Adipocyte (in vitro differentiated cells): ENCODE results near the gene SIM2.
A peak's percentile ranks its signal among the peaks of the same experiment; 100 is the strongest.
"Not testable (repeated sequence)": the region's sequence is repeated elsewhere in the genome, so short reads cannot be mapped to it uniquely, and the experiment has no call there.

Source experiments
- DNase-seq: peaks from one replicate; pipeline ENCODE4 v3.0.0-alpha.2; 2015; ENCODE audit warnings: low read depth
- H3K27me3 ChIP-seq: replicated peaks from 2 replicates; pipeline ENCODE4 v1.7.0; 2013; ENCODE audit warnings: mild to moderate bottlenecking, low read length, moderate library complexity; ENCODE audit not compliant: control insufficient read depth, insufficient read depth
- H3K36me3 ChIP-seq: 2 replicates; pipeline ENCODE4 v1.7.0; 2013; ENCODE audit warnings: low read length, mild to moderate bottlenecking, moderate library complexity; ENCODE audit not compliant: control insufficient read depth, insufficient read depth, severe bottlenecking
- H3K4me1 ChIP-seq: 2 replicates; pipeline ENCODE4 v1.7.0; 2013; ENCODE audit warnings: mild to moderate bottlenecking, low read length, moderate library complexity; ENCODE audit not compliant: control insufficient read depth, insufficient read depth
- H3K4me3 ChIP-seq: 2 replicates; pipeline ENCODE4 v1.7.0; 2013; ENCODE audit warnings: mild to moderate bottlenecking, low read length, moderate library complexity
- H3K9ac ChIP-seq: 2 replicates; pipeline ENCODE4 v1.7.0; 2013; ENCODE audit warnings: mild to moderate bottlenecking, low read length, moderate library complexity
- H3K9me3 ChIP-seq: 2 replicates; pipeline ENCODE4 v1.7.0; 2013; ENCODE audit warnings: mild to moderate bottlenecking, low read length, moderate library complexity; ENCODE audit not compliant: control insufficient read depth

The SIM2 gene

GRCh38 chr21:36668713-36669112 lies 30.2 kb upstream of the SIM2 start:
- Histone ChIP-seq H3K4me1 (peaks cover 5% of the 10 kb centered on the region), H3K27me3 (peaks cover 70% of the 10 kb centered on the region), H3K36me3 (no peaks in the 10 kb centered on the region)

GRCh38 chr21:36671836-36672235 lies 27.1 kb upstream of the SIM2 start:
- Histone ChIP-seq H3K9me3 (peaks cover 2% of the 10 kb centered on the region), H3K27me3 (peaks cover 43% of the 10 kb centered on the region), H3K4me1 (no peaks in the 10 kb centered on the region), H3K4me3 (no peak overlapping the region), H3K9ac (no peak overlapping the region), H3K36me3 (no peaks in the 10 kb centered on the region)
- no peak for DNase-seq

More at GRCh38 chr21:36668713-36669112, 30.2 kb upstream of the SIM2 start:
- Histone ChIP-seq H3K4me3 (no peak overlapping the region), H3K9ac (no peak overlapping the region), H3K9me3 (no peaks in the 10 kb centered on the region)
- DNase-seq = no peak

DNA sequence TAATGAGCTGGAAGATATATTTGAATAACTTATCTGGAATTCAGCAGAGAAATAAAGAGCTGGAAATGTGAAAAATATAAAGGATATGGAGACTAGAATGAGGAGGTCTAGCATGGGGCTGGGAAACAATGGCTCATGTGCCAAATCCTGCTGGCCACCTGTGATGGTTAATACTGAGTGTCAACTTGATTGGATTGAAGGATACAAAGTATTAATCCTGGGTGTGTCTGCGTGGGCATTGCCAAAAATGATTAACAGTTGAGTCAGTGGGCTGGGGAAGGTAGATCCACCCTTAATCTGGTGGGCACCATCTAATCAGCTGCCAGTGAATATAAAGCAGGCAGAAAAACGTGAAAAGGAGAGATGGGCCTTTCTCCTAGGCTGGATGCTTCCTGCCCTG lies 26.6 kb upstream of the SIM2 start:
- not testable (repeated sequence) for H3K4me1 ChIP-seq, DNase-seq, H3K4me3 ChIP-seq, H3K36me3 ChIP-seq, H3K9me3 ChIP-seq, H3K9ac ChIP-seq
- peaks cover 43% of the 10 kb centered on the region for H3K27me3 ChIP-seq

- no peak for DNase-seq
- Histone ChIP-seq H3K9me3 (peaks cover 9% of the 10 kb centered on the region), H3K4me3 (no peak overlapping the region)
These were observed 26.2 kb upstream of the SIM2 start for GRCh38 chr21:36672737-36673136.

GRCh38 chr21:36676039-36676950 lies 22.6 kb upstream of the SIM2 start:
- no peaks in the 10 kb centered on the region for H3K4me1 ChIP-seq
- no peak for DNase-seq
- no peaks in the 10 kb centered on the region for H3K36me3 ChIP-seq
- peaks cover 26% of the 10 kb centered on the region for H3K9me3 ChIP-seq
- no peak overlapping the region for H3K9ac ChIP-seq
- H3K27me3 ChIP-seq = peaks cover 16% of the 10 kb centered on the region
- no peak overlapping the region for H3K4me3 ChIP-seq

More at GRCh38 chr21:36672737-36673136, 26.2 kb upstream of the SIM2 start:
- Histone ChIP-seq H3K36me3 (no peaks in the 10 kb centered on the region), H3K27me3 (peaks cover 42% of the 10 kb centered on the region), H3K9ac (no peak overlapping the region), H3K4me1 (no peaks in the 10 kb centered on the region)

- Histone ChIP-seq H3K36me3 (no peaks in the 10 kb centered on the region), H3K4me3 (no peak overlapping the region), H3K9me3 (peaks cover 38% of the 10 kb centered on the region), H3K27me3 (peaks cover 12% of the 10 kb centered on the region), H3K9ac (no peak overlapping the region), H3K4me1 (no peaks in the 10 kb centered on the region)
- DNase-seq = no peak
These were observed 21.5 kb upstream of the SIM2 start for GRCh38 chr21:36677443-36677842.

- DNase-seq = no peak
- Histone ChIP-seq H3K9ac (no peak overlapping the region), H3K9me3 (peaks cover 48% of the 10 kb centered on the region), H3K4me1 (no peaks in the 10 kb centered on the region), H3K4me3 (no peak overlapping the region), H3K27me3 (peaks cover 21% of the 10 kb centered on the region), H3K36me3 (no peaks in the 10 kb centered on the region)
These were observed 20.4 kb upstream of the SIM2 start for GRCh38 chr21:36678538-36678937.

- no peaks in the 10 kb centered on the region for H3K4me1 ChIP-seq
- peaks cover 34% of the 10 kb centered on the region for H3K27me3 ChIP-seq
These were observed 17.7 kb upstream of the SIM2 start for GRCh38 chr21:36681117-36681631.

GRCh38 chr21:36684957-36685714 lies 13.8 kb upstream of the SIM2 start:
- H3K4me1 ChIP-seq = no peaks in the 10 kb centered on the region
- no peak overlapping the region for H3K4me3 ChIP-seq
- peaks cover 40% of the 10 kb centered on the region for H3K9me3 ChIP-seq
- peaks cover 39% of the 10 kb centered on the region for H3K27me3 ChIP-seq
- no peak overlapping the region for H3K9ac ChIP-seq
- no peak for DNase-seq
- H3K36me3 ChIP-seq = no peaks in the 10 kb centered on the region

More at GRCh38 chr21:36681117-36681631, 17.7 kb upstream of the SIM2 start:
- no peak for DNase-seq
- peak overlapping the region; percentile 19 for H3K4me3 ChIP-seq
- H3K36me3 ChIP-seq = no peaks in the 10 kb centered on the region
- peaks cover 49% of the 10 kb centered on the region for H3K9me3 ChIP-seq
- H3K9ac ChIP-seq = no peak overlapping the region

- Histone ChIP-seq H3K4me1 (peaks cover 6% of the 10 kb centered on the region), H3K9me3 (peaks cover 22% of the 10 kb centered on the region), H3K27me3 (peaks cover 48% of the 10 kb centered on the region), H3K9ac (no peak overlapping the region), H3K36me3 (no peaks in the 10 kb centered on the region), H3K4me3 (no peak overlapping the region)
- DNase-seq = no peak
These were observed 12.0 kb upstream of the SIM2 start for GRCh38 chr21:36686955-36687354.

DNA sequence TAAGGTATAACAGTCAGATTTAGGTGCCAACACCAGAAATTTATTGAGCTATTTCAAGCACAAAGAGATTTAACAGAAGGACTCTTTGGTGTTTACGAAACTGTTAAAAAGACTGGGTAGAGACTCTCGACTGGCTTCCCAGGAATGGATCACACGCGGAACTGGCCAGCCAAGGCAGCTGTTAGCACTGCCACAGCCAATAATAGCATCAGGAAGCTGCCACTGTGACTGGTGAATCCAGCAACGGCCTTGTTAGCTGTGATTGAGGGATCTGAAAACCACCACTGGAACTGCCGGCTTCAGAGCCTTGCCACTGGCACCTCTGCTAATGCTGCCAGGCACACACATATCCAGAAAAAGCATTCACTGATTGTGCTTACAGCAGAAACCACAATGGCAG lies 10.6 kb upstream of the SIM2 start:
- peaks cover 9% of the 10 kb centered on the region for H3K9me3 ChIP-seq
- H3K27me3 ChIP-seq = peaks cover 53% of the 10 kb centered on the region
- H3K4me1 ChIP-seq = peaks cover 6% of the 10 kb centered on the region
- no peaks in the 10 kb centered on the region for H3K36me3 ChIP-seq
- no peak overlapping the region for H3K9ac ChIP-seq
- DNase-seq = no peak
- H3K4me3 ChIP-seq = no peak overlapping the region
